Rectal smooth muscle tissue (tissue), 1 donor: ENCODE results near the gene ALG12.

Experiments used
- H3K27ac ChIP-seq: one replicate; pipeline ENCODE4 v1.7.0; 2013; ENCODE audit warnings: low read depth, low read length, inconsistent platforms
- H3K27me3 ChIP-seq: one replicate; pipeline ENCODE4 v1.7.0; 2013; ENCODE audit warnings: low read length; ENCODE audit not compliant: control insufficient read depth, insufficient read depth
- H3K36me3 ChIP-seq: one replicate; pipeline ENCODE4 v1.7.0; 2013; ENCODE audit warnings: low read length; ENCODE audit not compliant: control insufficient read depth, insufficient read depth
- H3K4me1 ChIP-seq: one replicate; pipeline ENCODE4 v1.7.0; 2013; ENCODE audit warnings: low read length; ENCODE audit not compliant: control insufficient read depth, insufficient read depth
- H3K4me3 ChIP-seq: one replicate; pipeline ENCODE4 v1.7.0; 2013; ENCODE audit warnings: low read length
- H3K9ac ChIP-seq: one replicate; pipeline ENCODE4 v1.7.0; 2013; ENCODE audit warnings: low read length

The ALG12 gene

DNA sequence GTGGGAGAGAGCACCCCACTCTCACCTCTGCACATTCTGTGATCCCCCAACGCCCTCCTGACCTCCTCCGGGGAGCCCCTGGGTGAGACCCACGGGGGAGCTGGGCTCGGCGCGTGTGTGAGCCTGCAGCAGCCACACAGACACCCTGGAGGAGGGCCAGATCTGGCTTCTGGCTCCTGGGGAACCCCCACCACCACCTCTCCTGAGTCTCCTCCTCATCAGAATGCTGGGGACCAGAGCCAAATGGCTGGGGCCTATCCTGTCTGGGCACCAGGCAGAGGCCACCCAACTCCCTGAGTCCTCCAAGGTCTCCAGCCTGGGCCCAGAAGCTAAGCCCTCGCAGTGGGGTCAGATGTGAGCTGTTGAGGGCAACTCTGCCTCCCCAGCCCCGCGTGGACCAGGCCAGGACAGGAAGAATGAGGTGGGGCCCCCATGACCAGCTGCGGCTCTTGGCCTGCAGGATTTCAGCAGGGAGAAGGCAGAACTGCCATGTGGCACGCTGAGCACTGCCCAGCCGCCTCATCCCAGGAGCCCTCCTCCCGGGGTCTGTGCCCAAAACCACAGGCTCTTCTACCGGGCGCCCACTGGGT, 36.8 kb upstream of the ALG12 start:
- Histone ChIP-seq H3K4me1 (no peaks in the 10 kb centered on the region), H3K27ac (no peak overlapping the region), H3K36me3 (no peaks in the 10 kb centered on the region), H3K9ac (no peak overlapping the region), H3K4me3 (no peak overlapping the region), H3K27me3 (no peaks in the 10 kb centered on the region)

DNA sequence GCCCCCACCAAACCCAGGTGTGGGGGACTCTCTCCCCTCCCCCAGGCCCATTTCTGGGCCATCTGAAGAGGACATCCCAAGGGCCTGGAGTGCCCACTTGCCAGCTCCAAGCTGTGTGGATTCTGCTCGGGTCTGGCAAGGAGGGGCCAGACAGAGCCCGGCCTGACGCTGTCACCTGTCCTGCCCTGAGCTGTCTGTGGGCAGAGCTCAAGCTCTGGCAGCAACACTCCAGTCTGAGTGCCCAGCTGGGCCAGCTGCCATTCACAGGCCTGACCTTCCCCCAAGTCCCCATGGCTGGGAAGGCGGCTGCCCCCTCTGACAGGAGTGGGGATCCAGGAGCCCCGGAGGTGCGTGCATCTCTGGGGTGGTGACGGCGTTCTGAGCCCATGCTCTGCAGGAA, 36.1 kb upstream of the ALG12 start:
- Histone ChIP-seq H3K4me1 (no peaks in the 10 kb centered on the region), H3K27ac (no peak overlapping the region), H3K36me3 (no peaks in the 10 kb centered on the region), H3K4me3 (no peak overlapping the region), H3K27me3 (no peaks in the 10 kb centered on the region), H3K9ac (no peak overlapping the region)

DNA sequence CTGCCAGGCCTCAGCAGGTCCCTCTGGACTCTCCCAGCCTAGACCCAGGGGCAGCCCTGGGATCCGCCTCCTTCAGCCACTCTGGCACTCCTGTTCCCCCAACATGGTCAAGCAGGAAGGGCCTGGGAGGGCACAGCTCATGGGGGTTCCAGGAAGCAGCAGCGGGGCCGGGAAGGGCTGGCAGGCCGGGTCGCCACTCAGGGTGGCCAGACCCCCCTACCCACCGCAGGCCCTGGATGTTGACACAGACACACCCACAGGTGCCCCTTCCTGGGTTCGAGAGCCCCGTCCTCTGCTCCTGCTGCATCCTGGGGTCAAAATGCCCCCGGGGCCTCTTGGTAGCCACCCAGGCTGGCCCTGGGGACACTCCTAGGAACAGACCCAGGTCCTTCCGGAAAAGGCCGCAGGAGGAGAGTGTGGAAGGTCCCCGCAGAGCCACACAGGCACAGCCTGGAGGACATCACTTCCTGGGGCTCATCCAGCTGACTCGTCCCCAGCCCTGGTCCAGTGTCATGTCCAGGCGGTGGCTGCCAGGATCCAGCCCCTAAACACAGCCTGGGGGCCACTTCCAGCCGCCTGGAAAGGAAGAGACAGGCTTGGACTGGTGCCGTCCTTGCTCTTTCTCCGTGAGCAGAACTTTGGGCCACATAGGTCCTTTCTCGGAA, 35.6 kb upstream of the ALG12 start:
- Histone ChIP-seq H3K27ac (no peak overlapping the region), H3K9ac (no peak overlapping the region), H3K4me3 (no peak overlapping the region), H3K4me1 (no peaks in the 10 kb centered on the region), H3K36me3 (no peaks in the 10 kb centered on the region), H3K27me3 (no peaks in the 10 kb centered on the region)

DNA sequence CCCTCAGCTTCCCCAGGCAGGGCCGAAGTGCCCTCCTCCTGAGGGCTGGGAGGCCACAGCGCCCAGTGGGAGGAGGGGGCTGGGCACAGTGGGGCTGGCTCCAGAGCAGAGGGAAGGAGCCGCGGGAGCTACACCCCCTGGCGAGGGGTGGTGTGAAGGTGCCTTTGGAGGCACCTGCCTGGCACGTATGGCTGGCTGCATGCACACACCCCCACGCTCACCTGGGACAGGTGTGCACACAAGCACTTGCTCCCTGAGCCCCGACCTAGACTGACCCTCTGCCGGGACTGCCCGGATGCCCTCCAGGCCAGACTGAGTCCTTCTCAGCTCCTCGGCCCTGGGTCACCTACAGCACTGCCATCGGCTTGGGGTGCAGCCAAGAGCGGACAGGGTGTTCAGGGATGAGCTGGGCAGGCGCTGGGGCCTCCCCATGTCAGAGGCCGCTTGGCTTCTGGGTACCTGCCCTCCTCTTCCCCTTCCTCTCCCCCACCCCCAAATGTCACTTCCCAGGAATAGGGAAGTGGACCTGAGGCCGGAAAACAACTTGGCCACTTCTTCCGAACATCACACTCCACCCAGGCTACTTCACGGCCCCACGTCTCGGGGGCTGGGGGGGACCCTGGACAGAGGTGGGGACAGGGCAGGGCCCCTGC, 34.9 kb upstream of the ALG12 start:
- Histone ChIP-seq H3K36me3 (no peaks in the 10 kb centered on the region), H3K9ac (no peak overlapping the region), H3K27ac (no peak overlapping the region), H3K27me3 (no peaks in the 10 kb centered on the region), H3K4me3 (no peak overlapping the region), H3K4me1 (no peaks in the 10 kb centered on the region)

GRCh38 chr22:49951986-49952896, 34.0 kb upstream of the ALG12 start:
- Histone ChIP-seq H3K4me1 (no peaks in the 10 kb centered on the region), H3K9ac (no peak overlapping the region), H3K27me3 (no peaks in the 10 kb centered on the region), H3K27ac (no peak overlapping the region), H3K36me3 (no peaks in the 10 kb centered on the region), H3K4me3 (no peak overlapping the region)

DNA sequence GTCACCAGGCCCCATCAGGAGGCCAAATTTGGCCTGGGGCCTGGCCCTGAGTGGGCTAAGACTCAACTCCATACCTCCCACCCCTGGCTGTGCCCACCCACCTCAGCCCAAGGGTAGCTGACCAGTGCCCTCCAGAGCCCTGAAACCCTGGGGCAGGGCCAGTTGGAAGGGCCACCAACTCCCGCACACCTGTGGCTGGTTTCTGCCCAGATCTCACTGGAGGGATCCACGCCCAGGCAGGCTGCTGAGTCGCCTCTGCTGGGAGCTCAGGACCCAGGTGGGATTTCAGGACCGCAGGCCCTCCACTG, 33.4 kb upstream of the ALG12 start:
- no peak overlapping the region for H3K9ac ChIP-seq
- no peaks in the 10 kb centered on the region for H3K4me1 ChIP-seq
- no peaks in the 10 kb centered on the region for H3K27me3 ChIP-seq
- H3K36me3 ChIP-seq: no peaks in the 10 kb centered on the region
- peak overlapping the region; percentile 1 for H3K27ac ChIP-seq
- H3K4me3 ChIP-seq: no peak overlapping the region

DNA sequence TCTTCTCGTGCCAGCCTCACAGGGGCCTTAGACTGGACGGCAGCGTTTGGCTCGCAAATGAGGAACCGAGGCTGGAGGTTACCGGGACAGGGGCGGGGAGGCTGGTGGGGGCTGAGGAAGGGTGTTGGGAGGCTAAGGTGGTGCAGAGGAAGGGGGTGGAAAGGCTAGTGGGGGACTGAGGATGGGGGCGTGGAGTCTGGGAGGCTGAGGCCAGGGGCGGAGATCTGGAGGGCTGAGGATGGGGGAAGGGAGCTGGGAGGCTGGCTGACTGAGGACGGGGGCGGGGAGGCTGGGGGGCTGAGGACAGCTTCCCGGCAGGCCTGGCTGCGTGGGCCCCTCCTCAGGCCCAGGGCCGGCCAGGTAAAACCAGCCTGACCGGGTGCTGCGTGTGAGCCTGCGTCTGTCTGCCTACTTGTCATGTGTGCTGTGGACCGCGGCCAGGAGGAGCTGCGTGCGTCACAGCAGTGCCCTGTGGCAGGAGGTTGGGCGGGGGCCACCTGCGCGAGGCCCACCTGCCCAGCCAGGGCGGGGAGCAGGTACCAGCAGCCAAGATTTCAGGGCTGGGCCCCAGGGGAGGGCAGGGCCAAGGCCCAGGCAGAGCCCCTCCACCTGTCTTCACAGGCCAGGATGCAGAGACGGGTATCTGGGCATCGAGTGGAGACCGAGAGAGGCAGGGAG, 32.9 kb upstream of the ALG12 start:
- no peaks in the 10 kb centered on the region for H3K27me3 ChIP-seq
- no peaks in the 10 kb centered on the region for H3K4me1 ChIP-seq
- H3K4me3 ChIP-seq: no peak overlapping the region
- H3K27ac ChIP-seq: peak overlapping the region; percentile 1
- H3K9ac ChIP-seq: no peak overlapping the region
- no peaks in the 10 kb centered on the region for H3K36me3 ChIP-seq

- Histone ChIP-seq H3K36me3 (no peaks in the 10 kb centered on the region), H3K4me3 (no peak overlapping the region), H3K27me3 (no peaks in the 10 kb centered on the region), H3K4me1 (no peaks in the 10 kb centered on the region), H3K27ac (no peak overlapping the region), H3K9ac (no peak overlapping the region)
Observed at GRCh38 chr22:49950396-49950994, 32.3 kb upstream of the ALG12 start.

DNA sequence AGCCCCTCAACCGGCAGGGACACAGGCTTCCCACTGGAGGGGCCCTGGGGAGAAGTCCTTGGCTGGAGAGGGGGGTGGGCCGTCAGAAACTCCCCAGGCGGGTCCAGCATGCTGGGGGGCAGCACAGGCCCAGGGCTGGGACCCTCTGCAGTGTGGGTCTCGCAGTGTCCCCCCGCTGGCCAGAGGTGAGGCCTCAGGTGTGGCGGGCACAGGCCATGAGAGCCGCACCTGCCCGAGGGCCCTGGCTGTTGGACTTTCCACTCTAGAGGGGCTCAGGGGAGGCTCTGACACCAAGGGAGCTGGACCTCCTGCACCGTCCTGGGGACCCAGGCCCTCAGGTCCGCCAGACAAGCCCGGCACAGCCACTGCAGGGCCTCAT, 31.7 kb upstream of the ALG12 start:
- H3K4me1 ChIP-seq: no peaks in the 10 kb centered on the region

GRCh38 chr22:49948958-49949913, 31.0 kb upstream of the ALG12 start:
- Histone ChIP-seq H3K27me3 (no peaks in the 10 kb centered on the region), H3K27ac (no peak overlapping the region), H3K36me3 (no peaks in the 10 kb centered on the region), H3K9ac (peak overlapping the region; percentile 30), H3K4me1 (no peaks in the 10 kb centered on the region), H3K4me3 (peak overlapping the region; percentile 43)

More for the DNA sequence above, 31.7 kb upstream of the ALG12 start:
- Histone ChIP-seq H3K4me3 (no peak overlapping the region), H3K36me3 (no peaks in the 10 kb centered on the region), H3K9ac (peak overlapping the region; percentile 30), H3K27me3 (no peaks in the 10 kb centered on the region), H3K27ac (no peak overlapping the region)
